HG02623 (cell line): ENCODE measurements around the gene LDAH.
"Not testable (repeated sequence)": the region's sequence is repeated elsewhere in the genome, so short reads cannot be mapped to it uniquely, and the experiment has no call there.

Source experiments
- ATAC-seq: cut with Tn5 transposase; IDR thresholded peaks from one replicate; pipeline ENCODE4 v1.9.1; 2021; ENCODE audit warnings: moderate library complexity; ENCODE audit not compliant: unreplicated experiment

LDAH gene

GRCh38 chr2:20724500-20725053 is 98.3 kb downstream of the LDAH start:
- ATAC-seq = no peak

- ATAC-seq = no peak
Observed at GRCh38 chr2:20723543-20723942, 99.4 kb downstream of the LDAH start.

- no peak for ATAC-seq
Observed at GRCh38 chr2:20722592-20723240, 100.2 kb downstream of the LDAH start.

GRCh38 chr2:20717641-20718040 is 105.3 kb downstream of the LDAH start:
- no peak for ATAC-seq

GRCh38 chr2:20716164-20716563 is 106.7 kb downstream of the LDAH start:
- not testable (repeated sequence) for ATAC-seq

GRCh38 chr2:20714412-20714811 is 108.5 kb downstream of the LDAH start:
- ATAC-seq = not testable (repeated sequence)

- not testable (repeated sequence) for ATAC-seq
Observed at GRCh38 chr2:20713585-20713984, 109.3 kb downstream of the LDAH start.

- not testable (repeated sequence) for ATAC-seq
Observed at GRCh38 chr2:20711641-20712040, 111.3 kb downstream of the LDAH start.

GRCh38 chr2:20707601-20708000 is 115.3 kb downstream of the LDAH start:
- ATAC-seq = no peak

- no peak for ATAC-seq
Observed at GRCh38 chr2:20706786-20707185, 116.1 kb downstream of the LDAH start.

GRCh38 chr2:20706217-20706616 is 116.7 kb downstream of the LDAH start:
- ATAC-seq = no peak

GRCh38 chr2:20704886-20705285 is 118.0 kb downstream of the LDAH start:
- no peak for ATAC-seq

- no peak for ATAC-seq
Observed at GRCh38 chr2:20702563-20702962, 120.3 kb downstream of the LDAH start.

GRCh38 chr2:20698916-20699613 is 123.8 kb downstream of the LDAH start:
- ATAC-seq = peak; percentile 50

GRCh38 chr2:20697322-20697934 is 125.5 kb downstream of the LDAH start:
- no peak for ATAC-seq

- no peak for ATAC-seq
Observed at GRCh38 chr2:20696366-20696765, 126.5 kb downstream of the LDAH start.

GRCh38 chr2:20693317-20693716 is 129.6 kb downstream of the LDAH start:
- no peak for ATAC-seq

- ATAC-seq = no peak
Observed at GRCh38 chr2:20692081-20692480, 130.8 kb downstream of the LDAH start.

GRCh38 chr2:20691076-20691734 is 131.7 kb downstream of the LDAH start:
- no peak for ATAC-seq

GRCh38 chr2:20689428-20690264 is 133.3 kb downstream of the LDAH start:
- no peak for ATAC-seq
